BJ (cell line): ENCODE data around the gene UBE3A. TPM values are rescaled to one million over a fixed set of nuclear protein-coding genes. Genes with fewer than 3 reads are reported as not detected.
"Not testable (repeated sequence)": the region's sequence is repeated elsewhere in the genome, so short reads cannot be mapped to it uniquely, and the experiment has no call there.

Source experiments
- CTCF ChIA-PET: fragments of 350-600 bp; formaldehyde crosslinking; extraction: SDS; loops from one replicate; lab custom pipeline; 2021; ENCODE audit warnings: antibody characterized with exemption, inconsistent platforms; lab: Yijun Ruan, JAX
- POLR2A ChIA-PET: fragments of 300-600 bp; sonication (Branson Sonifier 250); formaldehyde crosslinking; extraction: SDS; loops from one replicate; lab custom pipeline; 2021; ENCODE audit warnings: antibody characterized with exemption; lab: Charles Lee
- DNase-seq: peaks from one replicate; pipeline ENCODE4 v3.0.0-alpha.2; 2011; ENCODE audit warnings: low read depth
- H3K27me3 ChIP-seq: 2 replicates; pipeline ENCODE4 v1.6.0; 2011; ENCODE audit warnings: low read length; ENCODE audit not compliant: control insufficient read depth, insufficient read depth
- H3K36me3 ChIP-seq: 2 replicates; pipeline ENCODE4 v1.5.1; 2011; ENCODE audit warnings: low read length; ENCODE audit not compliant: control insufficient read depth, insufficient read depth
- H3K4me3 ChIP-seq: 2 replicates; pipeline ENCODE4 v1.5.1; 2011; ENCODE audit warnings: low read depth, mild to moderate bottlenecking, control low read depth, low read length
- polyA plus RNA-seq: library from polyadenylated mRNA; depleted of rRNA; stranded (reverse); fragments of >200 nt; gene quantifications from 2 replicates; pipeline ENCODE4 v1.2.3, GENCODE V29; 2011
- TF ChIP-seq, protein P1 (sequence below): IDR thresholded peaks from 2 replicates; pipeline ENCODE4 v1.5.1; 2011; ENCODE audit warnings: low read depth, mild to moderate bottlenecking, control low read depth, inconsistent platforms, low read length, moderate library complexity; ENCODE audit not compliant: insufficient read depth

The UBE3A gene
- polyA plus RNA-seq, 1 experiment, result 23.5 TPM

DNA sequence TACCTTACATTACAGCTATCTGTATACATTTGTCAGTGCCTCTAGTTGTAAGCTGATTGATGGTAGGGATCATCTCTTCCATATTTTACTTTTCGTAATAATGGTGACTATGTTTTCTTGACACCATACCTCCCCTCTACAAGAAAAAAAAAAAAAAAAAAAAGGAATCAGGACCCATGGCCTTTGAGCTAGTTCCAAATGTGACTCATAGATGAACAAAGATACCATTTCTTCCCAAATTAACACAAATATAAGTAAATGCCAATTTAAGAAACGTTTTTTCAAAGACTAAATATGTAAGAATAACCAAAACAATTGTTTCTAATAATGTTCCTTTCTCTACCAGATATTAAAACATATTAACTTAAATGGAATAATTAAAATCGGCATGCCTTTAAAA lies 23.1 kb downstream of the UBE3A start:
- CTCF ChIA-PET, result no interaction called here
- POLR2A ChIA-PET, result no interaction called here
- Histone ChIP-seq H3K4me3 (no peak overlapping the region), H3K27me3 (no peaks in the 10 kb centered on the region), H3K36me3 (no peaks in the 10 kb centered on the region)
- TF ChIP-seq, protein P1, sequence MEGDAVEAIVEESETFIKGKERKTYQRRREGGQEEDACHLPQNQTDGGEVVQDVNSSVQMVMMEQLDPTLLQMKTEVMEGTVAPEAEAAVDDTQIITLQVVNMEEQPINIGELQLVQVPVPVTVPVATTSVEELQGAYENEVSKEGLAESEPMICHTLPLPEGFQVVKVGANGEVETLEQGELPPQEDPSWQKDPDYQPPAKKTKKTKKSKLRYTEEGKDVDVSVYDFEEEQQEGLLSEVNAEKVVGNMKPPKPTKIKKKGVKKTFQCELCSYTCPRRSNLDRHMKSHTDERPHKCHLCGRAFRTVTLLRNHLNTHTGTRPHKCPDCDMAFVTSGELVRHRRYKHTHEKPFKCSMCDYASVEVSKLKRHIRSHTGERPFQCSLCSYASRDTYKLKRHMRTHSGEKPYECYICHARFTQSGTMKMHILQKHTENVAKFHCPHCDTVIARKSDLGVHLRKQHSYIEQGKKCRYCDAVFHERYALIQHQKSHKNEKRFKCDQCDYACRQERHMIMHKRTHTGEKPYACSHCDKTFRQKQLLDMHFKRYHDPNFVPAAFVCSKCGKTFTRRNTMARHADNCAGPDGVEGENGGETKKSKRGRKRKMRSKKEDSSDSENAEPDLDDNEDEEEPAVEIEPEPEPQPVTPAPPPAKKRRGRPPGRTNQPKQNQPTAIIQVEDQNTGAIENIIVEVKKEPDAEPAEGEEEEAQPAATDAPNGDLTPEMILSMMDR, result no peak
- no peak for DNase-seq

DNA sequence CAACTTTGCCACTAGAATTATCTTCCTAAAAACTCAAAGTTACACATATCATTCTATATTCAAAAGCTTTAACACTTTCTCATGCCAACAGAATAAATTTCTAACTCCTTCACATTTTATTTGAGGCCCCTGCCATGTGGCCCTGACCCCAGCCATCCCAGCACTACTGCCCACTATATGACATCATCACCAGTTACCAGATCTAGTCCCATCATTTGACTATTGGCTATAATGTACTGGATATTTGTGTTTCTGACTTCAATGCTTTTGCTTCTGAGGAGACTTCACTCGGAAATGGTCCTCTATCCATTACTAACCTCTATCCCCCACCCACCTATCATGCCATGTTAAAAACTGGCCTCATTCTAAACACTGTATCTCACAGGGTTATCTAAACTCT lies 23.6 kb downstream of the UBE3A start:
- TF ChIP-seq, protein P1, result no peak

DNA sequence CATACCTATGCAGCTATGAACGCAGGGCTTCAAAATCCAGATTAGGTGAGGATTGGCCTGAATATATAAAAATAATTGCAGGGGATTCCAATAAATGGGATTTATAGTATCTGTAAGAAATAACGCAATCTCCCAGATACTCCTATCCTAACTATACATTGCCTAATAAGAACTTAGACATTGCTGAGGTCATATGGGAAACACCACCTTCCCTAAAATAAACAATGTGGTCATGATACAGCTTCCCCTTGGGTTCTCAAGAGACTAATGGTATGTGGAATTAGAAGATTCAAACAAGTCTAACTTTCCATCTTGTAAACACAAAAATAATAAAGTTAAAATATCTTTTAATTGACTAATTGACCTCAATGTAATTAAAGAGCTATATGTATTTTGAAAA lies 28.2 kb downstream of the UBE3A start:
- TF ChIP-seq, protein P1, result no peak
- no peak for DNase-seq
- CTCF ChIA-PET, result interaction anchor here (1.8 kb wide), 1 partner anchor 18 kb away, joined by 4 read pairs; no protein-coding TSS in a partner anchor
- H3K4me3 ChIP-seq, result no peak overlapping the region
- H3K36me3 ChIP-seq, result peaks cover 2% of the 10 kb centered on the region; the same call in 1 of the 2 replicates
- H3K27me3 ChIP-seq, result no peaks in the 10 kb centered on the region
- POLR2A ChIA-PET, result no interaction called here

More for the DNA sequence above, 23.6 kb downstream of the UBE3A start:
- no peak for DNase-seq
- ChIA-PET POLR2A (no interaction called here), CTCF (no interaction called here)
- H3K4me3 ChIP-seq, result no peak overlapping the region
- H3K36me3 ChIP-seq, result no peaks in the 10 kb centered on the region
- H3K27me3 ChIP-seq, result no peaks in the 10 kb centered on the region

DNA sequence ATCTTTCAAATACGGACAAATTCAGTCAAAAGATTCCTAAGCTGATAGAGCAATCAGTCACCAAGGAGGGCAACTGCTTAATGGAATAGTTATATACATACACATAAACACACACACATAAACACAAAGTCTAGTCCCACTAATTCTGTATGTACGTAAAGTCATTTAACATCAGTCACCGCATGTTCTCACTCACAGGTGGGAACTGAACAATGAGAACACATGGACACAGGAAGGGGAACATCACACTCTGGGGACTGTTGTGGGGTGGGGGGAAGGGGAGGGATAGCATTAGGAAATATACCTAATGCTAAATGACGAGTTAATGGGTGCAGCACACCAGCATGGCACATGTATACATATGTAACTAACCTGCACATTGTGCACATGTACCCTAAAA lies 29.1 kb downstream of the UBE3A start:
- POLR2A ChIA-PET, H3K36me3 ChIP-seq, H3K27me3 ChIP-seq, CTCF ChIA-PET, H3K4me3 ChIP-seq, DNase-seq: not testable (repeated sequence)

DNA sequence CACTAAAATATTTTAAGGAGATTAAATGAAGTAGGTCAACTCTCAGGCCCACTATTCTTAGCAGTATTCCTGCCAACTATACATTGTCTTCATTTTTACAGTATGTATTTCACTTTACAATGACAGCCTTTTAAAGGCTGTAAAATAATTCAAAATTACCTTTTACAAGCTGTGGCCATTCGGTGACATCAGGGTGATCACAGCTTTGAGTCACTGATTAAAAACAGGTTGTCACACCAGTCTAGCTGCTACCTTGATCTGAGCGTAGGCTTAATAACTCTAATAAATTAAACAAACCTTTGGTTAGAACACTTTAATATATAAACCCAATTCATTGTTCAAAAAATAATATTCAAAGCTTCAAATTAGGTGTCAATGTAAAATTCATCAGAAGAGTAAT lies 29.9 kb downstream of the UBE3A start:
- ChIA-PET CTCF (no interaction called here), POLR2A (no interaction called here)
- Histone ChIP-seq H3K4me3 (no peak overlapping the region), H3K27me3 (no peaks in the 10 kb centered on the region), H3K36me3 (peaks cover 5% of the 10 kb centered on the region)
- TF ChIP-seq, protein P1, result no peak
- no peak for DNase-seq

DNA sequence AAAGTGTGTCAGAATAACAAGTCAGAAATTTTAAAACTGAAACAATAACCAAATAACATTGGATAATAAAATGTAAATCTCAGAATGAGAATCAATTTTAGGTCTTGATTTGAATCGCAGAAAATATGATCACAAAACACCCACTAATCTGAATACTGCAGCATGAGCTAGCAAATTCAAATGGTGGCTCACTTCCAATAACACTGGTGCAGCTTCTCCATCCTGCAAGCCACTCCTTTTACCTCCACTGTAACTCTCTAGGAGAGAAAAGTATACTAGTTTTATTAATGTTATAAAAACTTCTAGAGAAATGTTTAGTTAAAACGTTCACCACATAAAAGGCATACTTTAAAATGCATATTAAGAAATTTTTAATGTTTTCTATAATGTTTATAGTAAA lies 30.4 kb downstream of the UBE3A start:
- no peaks in the 10 kb centered on the region for H3K27me3 ChIP-seq
- TF ChIP-seq, protein P1, result no peak
- DNase-seq, result no peak
- ChIA-PET POLR2A (no interaction called here), CTCF (no interaction called here)
- no peak overlapping the region for H3K4me3 ChIP-seq
- peaks cover 5% of the 10 kb centered on the region for H3K36me3 ChIP-seq
